ENCODE measurements around the gene CTNNB1.

- TF ChIP-seq CTCF (IDR thresholded peaks at IDR 0.05; ENCODE audit: borderline replicate concordance, extremely low read depth, low read length, poor library complexity, severe bottlenecking) (no peak), EZH2 (IDR thresholded peaks at IDR 0.05; ENCODE audit: borderline replicate concordance, low read depth, low read length, severe bottlenecking) (no peak)
These were observed 6.3 kb downstream of the CTNNB1 start for GRCh38 chr3:41205591-41205990.

All from DND-41 (cell line).